RPMI8226 (cell line): ENCODE data around the gene DNPH1.

ENCODE experiments used
- DNase-seq: peaks from one replicate; pipeline ENCODE4 v3.0.0-alpha.2; 2015

Gene DNPH1

DNA sequence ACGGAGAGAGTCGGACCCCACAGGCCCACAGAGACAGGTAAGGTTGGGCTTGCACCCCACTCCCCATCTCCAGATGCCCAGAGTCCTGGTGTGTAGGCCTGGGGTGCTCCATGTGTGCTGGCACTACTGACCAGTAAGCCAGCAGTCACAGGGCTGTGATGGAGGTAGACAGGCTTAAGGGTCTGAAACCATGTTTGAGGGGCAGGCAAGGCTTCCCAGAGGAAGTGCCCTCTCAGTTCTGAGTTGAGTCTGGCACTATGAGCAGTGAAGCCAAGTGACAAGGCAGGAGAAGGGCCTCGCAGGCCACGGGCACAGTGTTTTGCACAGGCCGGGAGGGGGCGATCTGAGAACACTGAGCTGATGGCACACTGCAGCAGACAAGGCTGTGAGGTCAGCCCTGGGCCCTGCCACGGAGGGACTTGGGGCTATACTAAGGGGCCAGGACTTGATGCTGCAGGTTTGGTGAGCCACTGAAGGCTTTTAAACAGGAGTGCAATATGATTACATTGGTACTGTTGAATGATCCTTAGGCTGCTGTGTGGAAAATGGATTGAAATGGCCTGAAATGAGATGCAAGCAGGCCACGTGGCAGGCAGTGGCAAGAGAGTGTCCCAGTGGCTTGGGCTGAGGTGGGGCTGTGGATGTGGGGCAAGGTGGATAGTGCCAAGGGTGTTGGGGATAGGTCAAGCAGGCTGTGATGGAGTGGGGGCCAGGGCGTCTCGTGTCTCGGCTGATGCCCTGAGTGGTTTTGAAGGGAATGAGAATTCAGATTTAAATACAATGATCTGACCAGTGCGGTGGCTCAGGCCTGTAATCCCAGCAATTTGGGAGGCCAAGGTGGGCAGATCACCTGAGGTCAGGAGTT, 34.3 kb upstream of the DNPH1 start:
- DNase-seq = peak; percentile 81

DNA sequence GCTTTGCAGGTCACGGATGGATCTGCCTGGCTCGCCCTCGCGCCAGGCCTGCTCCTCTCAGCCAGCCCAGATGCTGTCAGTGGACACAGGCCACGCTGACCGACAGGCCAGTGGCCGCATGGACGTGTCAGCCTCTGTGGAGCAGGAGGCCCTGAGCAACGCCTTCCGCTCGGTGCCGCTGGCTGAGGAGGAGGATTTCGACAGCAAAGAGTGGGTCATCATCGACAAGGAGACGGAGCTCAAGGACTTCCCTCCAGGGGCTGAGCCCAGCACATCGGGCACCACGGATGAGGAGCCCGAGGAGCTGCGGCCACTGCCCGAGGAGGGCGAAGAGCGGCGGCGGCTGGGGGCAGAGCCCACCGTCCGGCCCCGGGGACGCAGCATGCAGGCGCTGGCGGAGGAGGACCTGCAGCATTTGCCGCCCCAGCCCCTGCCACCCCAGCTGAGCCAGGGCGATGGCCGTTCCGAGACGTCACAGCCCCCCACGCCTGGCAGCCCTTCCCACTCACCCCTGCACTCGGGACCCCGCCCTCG, 33.6 kb upstream of the DNPH1 start:
- no peak for DNase-seq

DNA sequence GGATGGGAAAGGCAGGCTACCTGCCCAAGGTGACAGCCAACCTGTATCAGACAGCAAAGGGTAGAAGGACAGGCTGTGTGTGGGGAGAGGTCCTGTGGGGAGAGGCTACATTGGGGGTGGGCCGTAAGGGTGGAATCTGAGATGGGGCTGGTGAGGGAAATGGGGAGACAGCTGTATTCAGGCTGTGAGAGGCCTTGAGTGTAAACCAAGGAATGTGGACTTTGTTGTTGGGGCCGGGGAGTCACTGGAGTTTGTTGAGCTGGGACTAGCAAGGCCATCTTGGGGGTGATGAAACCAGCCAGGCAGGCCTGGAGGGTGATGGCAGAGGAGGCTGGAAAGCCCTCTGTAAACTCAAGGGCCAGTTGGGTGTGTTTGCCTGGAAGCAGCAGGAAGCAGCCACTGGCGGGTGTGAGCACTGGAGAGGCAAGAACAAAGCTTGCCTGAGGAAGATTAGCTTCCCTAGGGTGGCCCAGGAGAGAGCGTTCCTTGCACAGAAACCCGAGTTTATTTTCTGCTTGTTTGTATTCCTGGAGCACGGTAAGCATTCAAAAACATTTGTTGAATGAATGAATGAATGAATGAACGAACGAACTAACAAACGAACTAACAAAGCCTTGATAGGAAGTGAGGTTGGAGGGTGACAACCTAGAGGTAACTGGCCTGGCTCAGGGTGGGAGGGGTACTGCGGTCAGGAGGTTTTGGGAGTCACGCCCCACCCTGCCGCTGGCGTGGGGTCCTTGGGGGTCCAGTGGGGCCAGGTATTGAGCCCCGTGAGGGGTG, 32.9 kb upstream of the DNPH1 start:
- DNase-seq = no peak

DNA sequence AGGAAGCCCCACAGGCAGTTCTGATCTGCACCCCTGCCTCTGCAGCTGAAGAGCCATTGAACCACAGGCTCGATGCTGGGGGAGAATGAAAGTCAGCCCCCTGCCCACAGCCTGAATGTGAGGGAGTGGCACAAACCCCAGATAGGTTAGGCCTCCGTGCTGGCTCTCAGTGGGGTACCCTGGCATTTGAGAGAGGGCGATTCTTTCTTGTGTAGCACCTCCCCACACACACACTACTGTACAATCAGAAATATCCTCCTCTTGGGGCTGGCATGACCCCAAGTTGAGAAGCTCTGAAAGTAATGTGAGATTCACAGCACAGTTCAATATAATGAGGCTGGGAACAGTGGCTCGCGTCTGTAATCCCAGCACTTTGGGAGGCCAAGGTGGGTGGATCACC, 31.9 kb upstream of the DNPH1 start:
- no peak for DNase-seq

DNA sequence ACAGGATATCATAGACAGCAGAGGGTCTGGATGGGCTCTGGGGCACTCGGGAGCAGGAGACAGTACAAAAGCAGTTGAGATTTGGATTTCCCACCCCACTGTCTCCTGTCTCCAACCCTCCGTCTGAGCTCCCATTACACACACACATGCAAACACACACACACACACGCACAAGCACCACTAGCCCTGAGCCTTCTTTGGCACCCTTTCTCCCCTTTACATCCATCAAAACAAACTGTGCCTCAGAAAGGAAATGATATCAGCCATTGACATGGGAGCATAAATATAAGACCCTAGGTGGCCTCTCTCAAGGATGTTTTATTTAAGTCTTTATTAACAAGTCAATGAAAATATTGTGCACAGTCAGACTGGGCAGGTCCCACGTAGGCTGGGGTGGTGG, 31.5 kb upstream of the DNPH1 start:
- DNase-seq = no peak

DNA sequence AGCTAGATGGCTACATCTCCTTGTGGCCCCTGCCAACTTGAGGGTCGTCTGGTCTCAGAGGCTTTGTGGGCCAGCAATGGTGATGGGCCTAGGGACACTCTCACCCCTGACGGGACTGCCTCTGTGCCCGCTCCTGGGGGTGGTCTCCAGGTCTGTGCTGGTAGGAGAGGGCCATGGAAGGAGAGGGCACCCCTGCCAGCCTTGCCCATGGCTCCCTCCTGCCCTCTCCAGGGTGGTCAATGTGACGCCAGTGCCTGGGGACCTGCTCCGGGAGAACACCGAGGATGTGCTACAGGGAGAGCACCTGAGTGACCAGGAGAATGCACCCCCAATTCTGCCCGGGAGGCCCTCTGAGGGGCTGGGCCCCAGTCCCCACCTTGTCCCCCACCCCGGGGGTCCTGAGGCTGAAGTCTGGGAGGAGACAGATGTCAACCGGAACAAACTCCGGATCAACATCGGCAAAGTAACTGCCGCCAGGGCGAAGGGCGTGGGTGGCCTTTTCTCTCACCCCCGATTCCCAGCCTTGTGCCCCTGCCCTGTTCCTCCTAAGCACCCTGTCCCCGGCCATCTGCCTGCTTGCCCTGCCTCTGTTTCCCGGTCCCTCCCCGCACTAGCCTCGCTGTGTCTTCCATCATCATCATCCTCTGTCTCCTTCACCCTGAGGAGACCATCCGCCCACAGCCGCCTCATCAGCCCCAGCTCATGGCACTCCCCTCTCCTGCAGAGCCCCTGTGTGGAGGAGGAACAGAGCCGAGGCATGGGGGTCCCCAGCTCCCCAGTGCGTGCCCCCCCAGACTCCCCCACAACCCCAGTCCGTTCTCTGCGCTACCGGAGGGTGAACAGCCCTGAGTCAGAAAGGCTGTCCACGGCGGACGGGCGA, 29.8 kb upstream of the DNPH1 start:
- DNase-seq = no peak

DNA sequence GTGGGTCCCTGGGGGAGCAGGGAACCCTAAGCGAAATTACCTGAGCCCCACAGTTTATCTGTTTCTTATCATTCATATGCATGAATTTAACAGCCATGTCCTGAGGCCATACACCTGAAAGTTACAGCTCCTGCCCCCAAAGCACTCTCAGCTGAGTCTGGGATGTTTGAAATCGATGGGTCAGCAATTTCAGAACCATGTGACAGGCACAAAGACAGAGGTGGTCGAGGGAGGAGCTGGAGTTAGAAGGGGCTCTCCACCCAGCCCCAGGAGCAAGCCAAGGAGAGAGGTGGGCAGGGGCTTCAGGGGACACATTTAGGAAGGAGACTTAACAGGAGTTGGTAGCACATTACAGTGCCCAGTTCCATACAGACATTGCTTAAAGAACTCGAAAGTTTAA, 28.9 kb upstream of the DNPH1 start:
- no peak for DNase-seq

DNA sequence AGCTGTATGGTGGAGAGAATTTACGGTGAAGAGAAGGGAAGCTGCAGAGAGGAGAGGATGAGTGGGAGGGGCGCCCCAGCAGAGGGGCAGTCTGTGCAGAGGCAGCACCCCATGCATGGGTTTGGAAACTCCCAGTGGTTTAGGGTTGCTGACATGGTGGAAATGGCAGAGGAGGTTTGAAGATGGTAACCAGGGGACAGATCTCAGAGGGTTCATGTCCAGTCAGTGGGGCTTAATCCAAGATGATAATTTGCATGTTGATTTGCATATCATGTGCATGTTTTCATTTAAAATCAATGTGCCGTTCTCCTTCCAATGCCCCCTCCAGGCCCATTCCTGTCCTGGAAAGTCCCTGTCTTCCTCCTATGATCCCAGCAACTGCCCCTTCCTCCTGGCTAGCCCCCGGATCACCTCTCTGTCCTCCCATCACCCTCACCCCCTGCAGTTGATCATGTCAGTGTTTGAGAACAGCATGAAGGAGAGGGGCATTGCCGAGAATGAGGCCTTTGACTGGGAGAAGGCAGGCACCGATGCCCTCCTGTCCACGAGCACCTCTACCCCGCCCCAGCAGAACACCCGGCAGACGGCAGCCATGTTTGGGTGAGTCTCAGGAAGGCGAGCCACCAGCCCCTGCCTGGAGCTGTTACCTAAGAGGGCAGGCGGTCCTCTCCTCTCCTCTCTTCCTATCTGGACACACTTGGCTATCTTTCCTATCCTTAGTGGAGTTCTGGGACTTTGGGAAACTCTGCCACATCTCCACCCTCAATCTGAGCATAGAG, 28.3 kb upstream of the DNPH1 start:
- peak; percentile 30 for DNase-seq

DNA sequence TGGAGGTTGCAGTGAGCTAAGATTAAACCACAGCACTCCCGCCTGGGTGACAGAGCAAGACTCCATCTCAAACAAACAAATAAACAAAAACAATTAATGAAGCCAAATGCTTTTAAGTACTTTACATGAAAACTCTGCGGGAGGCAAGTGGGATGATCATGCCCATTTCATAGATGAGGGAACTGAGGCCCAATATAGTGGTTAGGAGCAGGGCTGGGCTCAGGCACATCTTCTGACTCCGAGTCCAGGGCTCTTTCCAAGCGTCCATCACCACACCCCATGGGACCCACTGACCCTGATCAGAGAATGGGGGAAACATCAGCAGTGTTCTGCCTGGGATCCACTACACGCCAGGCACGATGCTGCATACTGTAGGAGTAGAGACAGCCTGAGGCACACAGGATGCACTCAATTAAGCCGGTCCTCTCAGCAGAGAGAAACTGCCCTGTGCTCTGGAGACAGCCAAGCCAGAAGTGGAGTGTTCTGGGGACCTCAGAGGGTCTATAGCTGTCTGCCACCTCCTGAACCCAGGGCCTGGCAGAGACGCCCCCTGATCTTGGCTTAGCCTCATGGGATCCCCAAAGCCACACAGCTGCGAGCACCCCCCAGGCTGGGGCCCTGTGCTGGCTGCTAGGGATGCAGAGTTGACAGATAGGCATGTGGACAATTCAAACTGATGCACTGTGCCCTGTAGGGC, 27.5 kb upstream of the DNPH1 start:
- no peak for DNase-seq

DNA sequence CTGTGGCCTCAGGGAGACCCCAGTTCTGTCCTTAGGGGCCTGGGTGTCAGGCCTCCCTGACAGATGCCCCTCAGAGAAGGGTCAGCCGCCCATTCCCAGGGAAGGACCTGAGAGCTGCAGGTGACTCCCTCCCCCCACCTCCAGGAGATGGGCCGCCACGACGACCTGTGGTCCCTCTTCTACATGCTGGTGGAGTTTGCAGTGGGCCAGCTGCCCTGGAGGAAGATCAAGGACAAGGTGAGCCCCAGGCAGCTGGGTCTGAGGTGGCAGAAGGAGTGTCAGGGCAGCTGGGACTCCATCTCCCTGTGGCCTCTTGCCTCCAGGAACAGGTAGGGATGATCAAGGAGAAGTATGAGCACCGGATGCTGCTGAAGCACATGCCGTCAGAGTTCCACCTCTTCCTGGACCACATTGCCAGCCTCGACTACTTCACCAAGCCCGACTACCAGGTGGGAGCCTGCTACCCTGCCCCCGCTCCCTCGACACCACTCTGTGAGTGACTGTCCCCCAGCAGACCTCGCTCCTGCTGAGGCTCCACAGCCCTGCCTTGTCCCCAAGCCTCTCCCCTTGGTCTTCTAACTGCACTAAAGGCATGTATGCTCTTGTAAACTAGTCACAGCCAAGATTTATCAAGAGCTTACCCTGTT, 26.2 kb upstream of the DNPH1 start:
- no peak for DNase-seq

DNA sequence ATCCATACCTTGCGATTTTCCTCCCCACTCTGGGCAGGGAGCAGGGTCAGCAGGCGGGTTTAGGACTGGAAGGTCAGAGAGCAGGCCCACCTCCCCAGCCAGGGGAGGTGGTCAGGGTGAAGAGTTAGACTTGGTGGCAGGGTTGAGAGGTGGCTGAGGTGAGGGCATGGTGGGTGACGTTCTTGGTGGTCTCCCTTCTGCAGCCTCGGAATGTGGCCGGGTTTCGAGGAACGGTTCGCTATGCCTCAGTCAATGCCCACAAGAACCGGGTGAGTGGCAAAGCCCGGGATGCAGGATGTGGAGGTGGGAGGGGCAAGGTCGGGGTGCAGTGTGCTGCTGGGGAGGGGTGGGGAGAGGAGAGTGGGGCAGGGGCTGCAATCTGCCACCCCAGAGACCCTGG, 25.6 kb upstream of the DNPH1 start:
- no peak for DNase-seq

DNA sequence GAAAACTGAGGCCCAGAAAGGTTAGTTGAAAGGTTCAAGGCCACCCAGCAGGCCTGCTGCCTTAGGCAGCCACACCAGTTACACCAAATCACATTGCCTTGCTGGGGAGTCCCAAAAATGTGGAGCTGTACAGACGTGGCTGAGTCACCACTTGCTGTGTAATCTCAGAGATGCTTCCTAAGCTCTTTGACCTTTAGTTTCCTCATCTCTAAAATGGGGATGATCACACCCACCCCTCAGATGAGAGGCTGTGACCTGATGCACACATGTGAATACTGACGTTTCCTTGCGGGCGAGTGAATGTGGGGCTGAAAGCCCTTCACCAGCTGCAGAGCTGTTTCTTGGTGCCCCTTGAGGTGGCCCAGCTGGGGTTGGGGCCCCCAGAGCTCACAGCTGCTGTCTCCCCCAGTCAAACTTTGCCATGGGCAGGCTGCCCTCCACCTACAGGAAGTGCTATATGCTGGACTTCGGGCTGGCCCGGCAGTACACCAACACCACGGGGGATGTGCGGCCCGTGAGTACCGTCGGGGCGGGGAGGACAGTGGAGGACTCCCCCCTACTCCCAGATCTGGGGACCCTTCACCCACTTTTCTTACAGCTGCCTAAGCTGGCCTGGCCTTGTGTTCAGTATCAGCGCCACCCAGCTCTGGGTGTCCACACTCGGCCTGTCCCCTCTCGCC, 25.0 kb upstream of the DNPH1 start:
- DNase-seq = no peak

DNA sequence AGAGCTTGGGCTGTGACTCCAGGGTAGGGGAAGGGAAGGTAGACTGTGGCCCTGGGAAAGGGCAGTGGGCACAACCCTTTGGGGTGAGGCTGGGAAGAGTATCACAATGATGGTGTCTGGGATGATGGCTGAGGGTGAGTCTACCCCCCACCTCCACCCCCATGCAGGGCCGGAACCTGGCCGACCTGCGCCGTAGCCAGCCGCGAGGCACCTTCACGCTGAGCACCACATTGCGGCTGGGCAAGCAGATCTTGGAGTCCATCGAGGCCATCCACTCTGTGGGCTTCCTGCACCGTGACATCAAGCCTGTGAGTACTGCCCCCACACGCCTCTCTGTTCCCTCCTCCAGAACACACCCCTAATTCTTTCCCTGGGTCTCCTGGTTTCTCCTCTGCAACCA, 24.1 kb upstream of the DNPH1 start:
- no peak for DNase-seq

DNA sequence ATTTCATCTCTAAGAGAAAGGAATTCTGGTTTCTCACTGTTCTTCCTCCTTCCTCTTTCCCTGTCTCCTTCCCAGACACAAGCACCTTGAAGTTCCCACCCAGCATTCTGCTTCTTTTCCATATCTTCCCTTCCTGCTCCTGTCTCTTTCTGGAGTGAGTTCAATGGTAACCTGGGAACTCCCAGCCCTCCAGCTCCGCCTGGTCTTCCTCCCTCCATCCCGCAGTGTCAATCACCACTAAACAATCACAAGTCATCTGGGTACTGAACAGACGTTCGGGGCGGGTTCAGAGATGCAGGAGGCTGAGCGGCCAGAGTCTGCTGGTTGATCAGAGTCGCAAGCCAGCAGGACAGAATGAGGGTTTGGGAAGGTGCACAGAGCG, 21.7 kb upstream of the DNPH1 start:
- DNase-seq = no peak

DNA sequence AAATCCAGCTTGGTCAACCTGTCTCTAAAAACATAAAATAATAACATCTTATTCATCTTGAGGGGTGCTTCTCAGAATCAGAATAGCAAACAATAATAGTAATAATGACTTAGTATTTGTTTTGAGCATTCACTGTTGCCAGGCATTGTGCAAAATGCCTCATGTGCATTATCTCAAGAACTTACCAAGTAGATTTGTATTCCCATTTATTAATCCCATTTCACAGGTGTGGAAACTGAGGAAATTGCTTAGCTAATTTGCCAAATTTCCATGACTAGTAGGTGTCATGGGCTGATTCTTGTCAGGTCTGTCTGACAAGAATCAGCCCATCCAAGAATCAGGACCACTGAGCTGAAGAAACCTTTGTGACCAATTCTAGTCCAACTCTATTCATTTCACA, 19.5 kb upstream of the DNPH1 start:
- no peak for DNase-seq

DNA sequence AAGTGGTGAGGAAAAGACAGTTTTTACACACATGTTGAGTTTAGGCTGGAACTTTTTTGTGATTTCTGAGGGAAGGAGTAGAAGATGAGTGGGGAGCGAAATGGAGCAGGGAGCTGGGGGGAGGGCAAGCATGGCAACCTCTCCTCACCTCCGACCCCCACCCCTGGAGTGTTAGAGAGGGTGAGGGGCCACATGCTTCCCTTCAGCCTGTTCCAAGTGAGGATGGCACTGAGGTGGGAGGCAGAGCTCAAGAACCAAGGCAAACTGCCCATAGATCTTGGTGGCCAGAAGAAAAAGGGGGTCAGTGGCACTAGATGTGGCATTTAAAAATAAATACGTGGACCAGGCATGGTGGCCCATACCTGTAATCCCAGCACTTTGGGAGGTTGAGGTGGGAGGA, 18.8 kb upstream of the DNPH1 start:
- DNase-seq = no peak

DNA sequence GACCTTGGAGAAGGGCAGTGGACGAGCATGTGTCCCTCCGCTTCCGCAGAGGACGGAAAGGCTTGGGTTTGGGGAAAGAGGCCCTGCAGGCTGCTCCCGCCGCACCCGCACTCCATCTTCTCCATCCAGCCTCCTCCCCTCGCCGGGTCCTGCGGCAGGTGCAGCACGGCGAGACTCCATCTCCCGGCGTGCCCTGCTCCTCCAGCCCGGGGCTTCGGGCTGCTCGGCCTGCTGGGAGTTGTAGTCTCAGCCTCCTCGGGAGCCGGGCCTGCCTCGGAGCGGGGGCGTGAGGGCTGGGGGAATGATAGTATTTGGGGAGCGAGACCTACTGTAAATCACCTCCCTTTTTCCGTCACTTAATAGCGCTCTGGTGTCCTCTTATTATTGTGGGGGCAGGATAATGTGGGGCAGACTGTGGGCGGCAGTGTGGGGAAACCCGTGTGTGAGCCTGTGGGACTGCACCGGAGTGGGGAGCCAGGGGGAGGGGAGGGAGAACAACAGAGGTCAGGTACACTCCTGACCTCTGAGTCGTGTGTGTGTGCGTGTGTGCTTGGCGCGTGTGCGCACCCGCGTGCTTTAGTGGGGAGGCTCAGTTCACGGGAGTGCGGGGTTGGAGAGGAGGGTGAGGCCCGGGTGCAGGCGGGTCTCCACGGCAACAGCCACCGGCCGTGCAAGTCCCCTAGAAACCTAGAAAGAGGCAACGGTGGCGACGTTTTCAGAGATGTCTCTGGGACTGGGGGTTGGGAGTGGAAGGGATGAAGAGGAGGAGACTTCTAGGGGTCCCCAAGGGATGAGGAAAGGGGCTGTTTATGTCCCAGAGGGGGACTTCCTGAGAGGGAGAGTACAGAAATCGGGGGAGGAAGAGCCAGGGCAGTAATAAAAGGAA, 18.1 kb upstream of the DNPH1 start:
- DNase-seq = peak; percentile 87

DNA sequence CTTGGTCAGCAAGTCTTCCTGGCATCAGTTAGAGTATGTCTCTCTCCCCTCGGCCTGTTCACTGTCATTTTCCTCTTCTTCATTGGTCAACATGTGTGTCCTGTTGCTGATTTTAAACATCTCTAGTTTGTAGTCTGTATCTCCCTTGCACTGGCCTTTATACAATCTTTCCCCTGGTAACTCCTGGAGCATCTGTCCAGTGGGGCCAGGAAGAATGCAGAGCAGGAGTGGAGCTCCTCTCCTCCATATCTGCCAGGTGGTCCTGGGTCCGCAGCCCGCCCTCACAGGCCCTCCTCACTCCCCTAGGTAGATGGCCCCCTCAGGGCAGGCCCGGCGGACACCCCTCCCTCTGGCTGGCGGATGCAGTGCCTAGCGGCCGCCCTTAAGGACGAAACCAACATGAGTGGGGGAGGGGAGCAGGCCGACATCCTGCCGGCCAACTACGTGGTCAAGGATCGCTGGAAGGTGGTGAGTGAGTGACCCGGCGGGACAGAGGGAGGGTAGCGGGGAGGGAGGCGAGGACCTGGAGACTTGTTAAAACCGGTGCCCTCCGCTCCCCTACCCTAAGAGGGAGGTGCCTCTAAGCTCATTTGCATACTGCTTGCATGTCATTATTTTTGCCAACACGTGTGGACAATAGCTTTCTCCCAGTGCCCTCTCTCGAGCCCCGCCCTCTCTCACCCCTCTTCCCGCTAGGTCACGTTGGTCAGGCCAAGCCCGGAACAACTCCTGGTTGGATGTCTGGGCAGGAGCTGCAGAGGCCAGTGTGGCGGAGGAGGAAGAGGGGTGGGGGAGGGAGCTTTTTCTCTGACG, 17.2 kb upstream of the DNPH1 start:
- DNase-seq = peak; percentile 61
